GM06990 (cell line): ENCODE measurements around the gene PRDX1.

ENCODE experiments used
- DNase-seq: peaks from one replicate; pipeline ENCODE4 v3.0.0-alpha.2; 2011; ENCODE audit not compliant: insufficient read length; ENCODE audit errors: extremely low read depth
- H3K27me3 ChIP-seq: replicated peaks from 2 replicates; pipeline ENCODE4 v1.6.0; 2011; ENCODE audit warnings: low read length; ENCODE audit not compliant: control insufficient read depth, insufficient read depth
- H3K36me3 ChIP-seq: 2 replicates; pipeline ENCODE4 v1.5.1; 2011; ENCODE audit warnings: low read length; ENCODE audit not compliant: control insufficient read depth, insufficient read depth
- H3K4me3 ChIP-seq: replicated peaks from 2 replicates; pipeline ENCODE4 v1.5.1; 2011; ENCODE audit warnings: low read depth, mild to moderate bottlenecking, control low read depth, low read length
- TF ChIP-seq, protein P1 (sequence below): IDR thresholded peaks from 2 replicates; pipeline ENCODE4 v1.5.1; 2011; ENCODE audit warnings: low read length, control low read depth, mild to moderate bottlenecking, inconsistent platforms; ENCODE audit not compliant: insufficient read depth, poor library complexity, severe bottlenecking

The PRDX1 gene

GRCh38 chr1:45521413-45522323 is at the start of gene PRDX1:
Gene PRDX1 (minus strand): TSS chr1:45521884. CDS start chr1:45519043, 2,841 bp downstream.
- Histone ChIP-seq H3K27me3 (no peaks in the 10 kb centered on the region), H3K36me3 (peaks cover 7% of the 10 kb centered on the region), H3K4me3 (peak within 1 kb of the TSS; percentile 72)
- peak; percentile 96 for DNase-seq
- TF ChIP-seq, protein P1, sequence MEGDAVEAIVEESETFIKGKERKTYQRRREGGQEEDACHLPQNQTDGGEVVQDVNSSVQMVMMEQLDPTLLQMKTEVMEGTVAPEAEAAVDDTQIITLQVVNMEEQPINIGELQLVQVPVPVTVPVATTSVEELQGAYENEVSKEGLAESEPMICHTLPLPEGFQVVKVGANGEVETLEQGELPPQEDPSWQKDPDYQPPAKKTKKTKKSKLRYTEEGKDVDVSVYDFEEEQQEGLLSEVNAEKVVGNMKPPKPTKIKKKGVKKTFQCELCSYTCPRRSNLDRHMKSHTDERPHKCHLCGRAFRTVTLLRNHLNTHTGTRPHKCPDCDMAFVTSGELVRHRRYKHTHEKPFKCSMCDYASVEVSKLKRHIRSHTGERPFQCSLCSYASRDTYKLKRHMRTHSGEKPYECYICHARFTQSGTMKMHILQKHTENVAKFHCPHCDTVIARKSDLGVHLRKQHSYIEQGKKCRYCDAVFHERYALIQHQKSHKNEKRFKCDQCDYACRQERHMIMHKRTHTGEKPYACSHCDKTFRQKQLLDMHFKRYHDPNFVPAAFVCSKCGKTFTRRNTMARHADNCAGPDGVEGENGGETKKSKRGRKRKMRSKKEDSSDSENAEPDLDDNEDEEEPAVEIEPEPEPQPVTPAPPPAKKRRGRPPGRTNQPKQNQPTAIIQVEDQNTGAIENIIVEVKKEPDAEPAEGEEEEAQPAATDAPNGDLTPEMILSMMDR: peak; percentile 14

DNA sequence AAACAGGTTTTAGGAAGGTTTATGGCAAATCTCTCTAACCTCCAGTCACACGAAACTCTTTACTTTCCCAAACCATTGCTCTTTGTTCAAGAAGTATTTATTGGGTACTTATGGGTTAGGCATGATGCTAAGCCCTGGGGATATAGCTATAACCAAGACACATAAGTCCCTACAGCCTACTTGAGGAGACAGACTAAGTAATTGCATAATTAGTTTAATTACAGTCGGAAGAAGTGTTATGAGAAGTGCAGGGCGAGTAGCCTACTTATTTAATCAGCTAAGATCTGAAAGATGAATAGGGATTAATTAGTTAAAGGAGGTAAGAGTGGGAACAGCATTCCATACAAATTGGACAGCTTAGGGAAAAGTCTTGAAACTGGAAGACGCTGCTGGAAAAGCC is 48.9 kb upstream of the PRDX1 start:
- H3K27me3 ChIP-seq: no peaks in the 10 kb centered on the region
- H3K4me3 ChIP-seq: no peak overlapping the region
- DNase-seq: no peak
- TF ChIP-seq, protein P1: no peak
- peaks cover 35% of the 10 kb centered on the region for H3K36me3 ChIP-seq

GRCh38 chr1:45569962-45570581 is 48.4 kb upstream of the PRDX1 start:
- H3K4me3 ChIP-seq: no peak overlapping the region
- H3K27me3 ChIP-seq: no peaks in the 10 kb centered on the region
- TF ChIP-seq, protein P1: peak; percentile 93
- peak; percentile 35 for DNase-seq
- H3K36me3 ChIP-seq: peaks cover 35% of the 10 kb centered on the region

DNA sequence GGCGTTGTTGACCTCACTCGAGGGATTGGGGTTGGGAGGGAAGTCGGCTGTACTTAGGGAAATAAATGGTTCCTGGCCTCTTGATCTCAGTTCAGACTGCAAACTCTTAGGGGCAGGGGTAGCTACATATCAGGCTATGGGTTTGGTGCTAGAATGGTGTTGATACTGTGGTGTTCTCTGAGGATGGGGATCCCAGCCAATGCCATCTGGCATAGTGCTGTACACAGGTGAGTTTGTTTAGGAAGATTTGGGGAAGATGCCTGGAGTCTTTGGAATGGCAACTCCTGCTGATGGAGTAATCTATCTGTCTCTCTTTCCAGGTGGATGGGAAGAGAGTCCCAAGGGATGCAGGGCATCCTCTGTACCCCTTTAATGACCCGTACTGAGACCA is 47.9 kb upstream of the PRDX1 start:
- peaks cover 35% of the 10 kb centered on the region for H3K36me3 ChIP-seq
- TF ChIP-seq, protein P1: no peak
- no peaks in the 10 kb centered on the region for H3K27me3 ChIP-seq
- no peak for DNase-seq
- H3K4me3 ChIP-seq: no peak overlapping the region

- H3K4me3 ChIP-seq: no peak overlapping the region
- TF ChIP-seq, protein P1: no peak
- no peaks in the 10 kb centered on the region for H3K27me3 ChIP-seq
- DNase-seq: no peak
- H3K36me3 ChIP-seq: peaks cover 41% of the 10 kb centered on the region
These were observed 46.7 kb upstream of the PRDX1 start for GRCh38 chr1:45568421-45568820.
